ENCODE results near the gene PLK3. TPM values are rescaled to one million over a fixed set of nuclear protein-coding genes. Genes with fewer than 3 reads are reported as not detected.
"Not testable (repeated sequence)": the region's sequence is repeated elsewhere in the genome, so short reads cannot be mapped to it uniquely, and the experiment has no call there.

The PLK3 gene
- polyA plus RNA-seq, 1 experiment, result 14.2 TPM

GRCh38 chr1:44792736-44793502, 7.3 kb upstream of the PLK3 start:
- Histone ChIP-seq H3K27ac (ENCODE audit: low read depth, low read length) (no peak overlapping the region), H3K4me3 (ENCODE audit: low read depth, low read length) (no peak overlapping the region), H3K27me3 (ENCODE audit: control insufficient read depth, insufficient read depth, low read length) (no peaks in the 10 kb centered on the region), H3K9me3 (ENCODE audit: control insufficient read depth, insufficient read depth, low read length) (no peaks in the 10 kb centered on the region)
- TF ChIP-seq CTCF (IDR thresholded peaks at IDR 0.05; ENCODE audit: low read depth, low read length), result no peak
- no peak for DNase-seq (ENCODE audit: low read depth, low spot score)
- ChIA-PET CTCF (interaction anchor here (0.7 to 1.6 kb wide), 4 partner anchors 14 to 510 kb away, joined by 3 to 12 read pairs (median 4); partner anchors contain the start of genes BTBD19, DYNLT4 and UROD), POLR2A (interaction anchor here (1.1 to 2.5 kb wide), 3 partner anchors 17 to 28 kb away, joined by 3 to 10 read pairs (median 5); partner anchors contain the start of gene RPS8)

GRCh38 chr1:44797886-44798285, 2.3 kb upstream of the PLK3 start:
- POLR2A ChIA-PET; H3K9me3 ChIP-seq (ENCODE audit: control insufficient read depth, insufficient read depth, low read length); H3K4me3 ChIP-seq (ENCODE audit: low read depth, low read length); DNase-seq (ENCODE audit: low read depth, low spot score); H3K27ac ChIP-seq (ENCODE audit: low read depth, low read length); H3K27me3 ChIP-seq (ENCODE audit: control insufficient read depth, insufficient read depth, low read length): not testable (repeated sequence)
- CTCF ChIA-PET, result interaction anchor here (0.6 kb wide), 2 partner anchors 10 to 65 kb away, joined by 3 read pairs; partner anchors contain the start of gene BTBD19

- Histone ChIP-seq H3K4me3 (ENCODE audit: low read depth, low read length) (no peak overlapping the region), H3K27me3 (ENCODE audit: control insufficient read depth, insufficient read depth, low read length) (no peaks in the 10 kb centered on the region), H3K27ac (ENCODE audit: low read depth, low read length) (no peak overlapping the region), H3K9me3 (ENCODE audit: control insufficient read depth, insufficient read depth, low read length) (no peaks in the 10 kb centered on the region; the same call in 1 of the 2 replicates)
- ChIA-PET POLR2A (interaction anchor here (2.2 to 2.9 kb wide), 2 partner anchors 20 to 23 kb away, joined by 23 to 81 read pairs; partner anchors contain the start of gene RPS8), CTCF (interaction anchor here (0.9 to 1.3 kb wide), 4 partner anchors 10 to 216 kb away, joined by 3 to 5 read pairs (median 4); partner anchors contain the start of gene BTBD19)
- TF ChIP-seq CTCF (IDR thresholded peaks at IDR 0.05; ENCODE audit: low read depth, low read length), result no peak
- no peak for DNase-seq (ENCODE audit: low read depth, low spot score)
Measured at GRCh38 chr1:44798481-44799365, 1.5 kb upstream of the PLK3 start.

GRCh38 chr1:44801491-44802305, 1.5 kb downstream of the PLK3 start:
- peak overlapping the region; percentile 11 for H3K27ac ChIP-seq (ENCODE audit: low read depth, low read length)

More at GRCh38 chr1:44801491-44802305, 1.5 kb downstream of the PLK3 start:
- no peaks in the 10 kb centered on the region for H3K27me3 ChIP-seq (ENCODE audit: control insufficient read depth, insufficient read depth, low read length)
- H3K4me3 ChIP-seq (ENCODE audit: low read depth, low read length), result peak overlapping the region; percentile 77
- DNase-seq (ENCODE audit: low read depth, low spot score), result no peak
- CTCF ChIA-PET, result interaction anchor here (1.8 kb wide), 1 partner anchor 7 kb away, joined by 20 read pairs; the partner anchor contains the start of gene BTBD19
- no peaks in the 10 kb centered on the region; the same call in 1 of the 2 replicates for H3K9me3 ChIP-seq (ENCODE audit: control insufficient read depth, insufficient read depth, low read length)
- POLR2A ChIA-PET, result interaction anchor here (0.7 to 2.9 kb wide), 6 partner anchors 7 to 720 kb away, joined by 3 to 81 read pairs (median 12); partner anchors contain the start of genes BTBD19 and PRDX1
- TF ChIP-seq CTCF (IDR thresholded peaks at IDR 0.05; ENCODE audit: low read depth, low read length), result no peak
